ENCODE results near the gene TMEM131.

DNA sequence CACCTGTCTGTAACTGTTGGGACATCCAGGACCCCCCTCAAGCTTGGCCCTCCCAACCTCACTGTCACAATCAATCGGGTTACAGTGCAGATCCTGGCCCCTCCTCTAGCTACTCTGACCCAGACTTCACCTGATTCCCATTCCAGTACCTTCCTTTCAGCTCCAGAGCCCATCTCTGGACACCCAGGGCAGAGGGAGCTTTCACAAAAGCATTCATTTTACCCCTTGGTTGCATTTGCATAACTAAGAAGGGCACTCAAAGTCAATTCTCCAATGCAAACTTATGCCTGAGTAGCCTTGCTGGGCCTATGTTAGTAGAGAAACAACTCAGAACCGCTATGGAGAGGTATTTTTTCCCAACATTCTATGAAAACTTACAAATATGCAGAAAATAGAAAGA, 275.0 kb downstream of the TMEM131 start:
- TF ChIP-seq, protein P1, sequence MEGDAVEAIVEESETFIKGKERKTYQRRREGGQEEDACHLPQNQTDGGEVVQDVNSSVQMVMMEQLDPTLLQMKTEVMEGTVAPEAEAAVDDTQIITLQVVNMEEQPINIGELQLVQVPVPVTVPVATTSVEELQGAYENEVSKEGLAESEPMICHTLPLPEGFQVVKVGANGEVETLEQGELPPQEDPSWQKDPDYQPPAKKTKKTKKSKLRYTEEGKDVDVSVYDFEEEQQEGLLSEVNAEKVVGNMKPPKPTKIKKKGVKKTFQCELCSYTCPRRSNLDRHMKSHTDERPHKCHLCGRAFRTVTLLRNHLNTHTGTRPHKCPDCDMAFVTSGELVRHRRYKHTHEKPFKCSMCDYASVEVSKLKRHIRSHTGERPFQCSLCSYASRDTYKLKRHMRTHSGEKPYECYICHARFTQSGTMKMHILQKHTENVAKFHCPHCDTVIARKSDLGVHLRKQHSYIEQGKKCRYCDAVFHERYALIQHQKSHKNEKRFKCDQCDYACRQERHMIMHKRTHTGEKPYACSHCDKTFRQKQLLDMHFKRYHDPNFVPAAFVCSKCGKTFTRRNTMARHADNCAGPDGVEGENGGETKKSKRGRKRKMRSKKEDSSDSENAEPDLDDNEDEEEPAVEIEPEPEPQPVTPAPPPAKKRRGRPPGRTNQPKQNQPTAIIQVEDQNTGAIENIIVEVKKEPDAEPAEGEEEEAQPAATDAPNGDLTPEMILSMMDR (IDR thresholded peaks at IDR 0.05) = no peak
- TF ChIP-seq POLR2A (IDR thresholded peaks at IDR 0.05) = no peak

Measured in heart left ventricle (tissue), 13 donors.